GM18870 (cell line): ENCODE data around the gene SLC4A5.
"Not testable (repeated sequence)": the region's sequence is repeated elsewhere in the genome, so short reads cannot be mapped to it uniquely, and the experiment has no call there.

ENCODE experiments used
- ATAC-seq: cut with Tn5 transposase; IDR thresholded peaks from one replicate; pipeline ENCODE4 v1.9.1; 2021; ENCODE audit warnings: moderate library complexity; ENCODE audit not compliant: unreplicated experiment

The SLC4A5 gene

DNA sequence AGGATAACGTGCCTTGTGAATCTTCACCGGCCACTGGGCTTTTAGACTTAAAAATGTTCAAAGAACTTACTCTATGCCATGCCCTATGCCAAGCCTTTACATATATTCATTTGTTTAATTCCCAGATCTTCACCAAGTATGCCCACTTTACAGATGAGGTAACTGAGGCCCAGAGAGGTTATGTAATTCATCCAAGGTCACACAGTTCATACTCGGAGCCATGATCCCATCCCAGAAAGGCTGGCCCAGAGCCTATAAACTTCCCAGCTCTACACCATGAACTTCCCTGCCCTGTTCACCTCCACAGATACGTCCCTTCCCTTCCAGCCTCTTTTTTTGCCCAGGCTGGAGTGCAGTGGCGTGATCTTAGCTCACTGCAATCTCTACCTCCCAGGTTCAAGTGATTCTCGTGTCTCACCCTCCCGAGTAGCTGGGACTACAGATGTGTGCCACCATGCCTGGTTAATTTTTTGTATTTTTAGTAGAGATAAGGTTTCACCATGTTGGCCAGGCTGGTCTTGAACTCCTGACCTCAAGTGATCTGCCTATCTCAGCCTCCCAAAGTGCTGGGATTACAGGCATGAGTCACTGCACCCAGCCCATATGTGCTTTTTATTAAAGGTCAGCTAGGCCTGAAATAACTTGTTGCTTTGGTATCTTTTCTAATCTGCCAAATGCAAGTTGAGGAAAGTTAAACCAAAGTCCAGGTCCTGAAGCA lies 100.7 kb downstream of the SLC4A5 start:
- no peak for ATAC-seq

DNA sequence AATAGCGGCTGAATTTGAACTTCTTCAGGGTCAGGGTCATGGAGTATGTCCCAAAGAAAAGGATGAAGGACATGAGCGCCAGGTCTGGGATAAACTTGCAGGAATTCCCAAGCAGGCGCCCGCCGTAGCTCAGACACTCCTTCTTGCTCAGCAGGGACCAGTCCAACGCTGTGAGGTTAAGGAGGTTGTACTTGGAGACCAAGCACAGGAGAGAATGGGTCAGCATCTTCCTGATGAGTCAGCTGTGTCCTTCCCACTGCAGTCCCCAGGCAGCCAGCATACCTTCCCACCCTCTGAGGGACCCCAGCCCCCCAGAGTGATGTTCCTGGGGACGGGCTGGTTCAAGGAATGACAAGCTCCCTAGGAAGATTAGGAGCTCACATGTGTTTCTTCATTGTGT lies 103.9 kb downstream of the SLC4A5 start:
- no peak for ATAC-seq

DNA sequence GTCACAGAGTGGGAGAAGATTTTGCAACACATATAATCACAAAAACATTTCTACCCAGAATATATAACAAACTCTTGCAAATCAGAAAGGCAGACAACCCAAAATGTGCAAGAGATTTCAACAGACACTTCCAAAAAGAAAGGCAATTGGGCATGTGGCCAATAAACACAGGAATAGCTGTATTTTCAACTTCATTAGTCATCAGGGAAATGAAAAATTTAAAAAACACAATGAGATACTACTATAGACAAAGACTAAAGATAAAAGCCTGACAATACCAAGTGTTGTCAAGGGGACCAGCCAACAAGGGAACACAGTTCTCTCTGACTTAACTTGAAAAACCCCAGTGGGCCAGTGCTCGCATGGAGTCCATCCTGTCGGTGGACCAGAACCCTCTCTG lies 104.3 kb downstream of the SLC4A5 start:
- no peak for ATAC-seq

DNA sequence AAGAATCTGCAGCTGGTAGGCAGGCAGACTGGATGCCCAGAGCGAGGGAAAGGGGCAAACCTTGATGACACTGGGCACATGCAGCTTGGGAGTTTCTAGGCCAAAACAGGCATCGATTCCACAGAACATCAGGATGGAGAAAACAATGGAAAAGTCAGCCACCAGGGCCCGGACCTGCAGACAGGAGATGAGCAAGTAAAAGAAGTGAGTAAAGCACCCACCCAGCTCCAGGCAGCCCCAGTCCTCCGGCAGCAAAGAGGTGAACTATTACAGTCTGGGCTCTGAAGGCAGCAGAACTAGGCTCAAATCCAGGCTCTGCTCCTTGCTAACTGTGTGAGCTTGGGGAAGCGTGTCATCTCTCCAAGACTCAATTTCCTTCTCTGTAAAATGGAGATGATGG lies 108.2 kb downstream of the SLC4A5 start:
- no peak for ATAC-seq

DNA sequence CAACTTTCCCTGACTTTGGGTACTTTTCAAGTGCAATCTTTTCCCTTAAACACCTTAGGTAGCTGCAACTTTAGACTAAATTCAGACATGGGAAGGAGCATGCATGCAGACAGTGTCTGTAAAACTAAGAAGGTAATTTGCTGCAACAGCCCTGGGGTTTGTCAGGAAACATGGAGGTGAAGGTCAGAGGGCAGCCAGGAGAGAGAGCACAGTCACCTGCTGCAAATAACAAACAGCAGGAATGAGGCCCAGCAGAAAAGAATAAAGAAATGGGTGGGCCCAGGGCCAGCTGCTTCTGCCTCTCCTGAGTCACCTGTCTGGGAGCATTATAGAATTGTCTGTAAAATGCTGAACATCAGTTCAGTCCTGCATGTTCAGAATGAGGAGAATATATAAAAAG lies 109.6 kb downstream of the SLC4A5 start:
- no peak for ATAC-seq

DNA sequence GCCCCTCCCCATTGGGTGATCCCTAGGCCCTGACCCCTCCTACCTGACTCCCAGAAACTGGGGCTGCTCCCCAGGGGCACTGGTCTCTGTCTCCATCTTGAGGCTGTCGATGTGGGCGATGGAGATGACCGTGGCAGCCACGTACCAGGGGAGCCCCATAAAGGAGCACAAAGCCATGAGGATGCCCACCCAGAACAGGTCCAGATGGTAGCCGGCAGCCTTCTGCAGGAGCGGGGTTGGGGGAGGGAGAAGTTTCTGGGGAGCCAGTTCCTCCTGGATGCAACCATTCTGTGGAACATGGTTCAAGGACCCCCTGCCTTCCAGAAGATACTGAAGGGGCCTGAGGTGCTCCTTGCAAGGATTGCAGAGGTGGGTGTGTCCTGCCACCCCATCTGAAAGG lies 110.8 kb downstream of the SLC4A5 start:
- no peak for ATAC-seq

DNA sequence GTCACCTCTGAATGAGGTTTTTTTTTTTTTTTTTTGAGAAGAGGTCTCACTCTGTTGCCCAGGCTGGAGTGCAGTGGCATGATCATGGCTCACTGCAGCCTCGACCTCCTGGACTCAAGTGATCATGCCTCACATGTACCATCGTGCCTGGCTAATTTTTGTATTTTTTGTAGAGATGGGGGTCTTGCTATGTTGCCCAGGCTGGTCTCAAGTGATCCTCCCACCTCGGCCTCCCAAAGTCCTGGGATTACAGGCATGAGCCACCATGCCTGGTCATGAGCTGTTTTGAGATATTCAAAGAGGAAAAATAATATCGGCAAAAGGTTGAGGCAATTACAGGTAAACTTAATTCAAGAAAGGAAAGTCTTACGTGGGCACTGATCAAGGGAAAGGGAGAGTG lies 113.4 kb downstream of the SLC4A5 start:
- not testable (repeated sequence) for ATAC-seq

DNA sequence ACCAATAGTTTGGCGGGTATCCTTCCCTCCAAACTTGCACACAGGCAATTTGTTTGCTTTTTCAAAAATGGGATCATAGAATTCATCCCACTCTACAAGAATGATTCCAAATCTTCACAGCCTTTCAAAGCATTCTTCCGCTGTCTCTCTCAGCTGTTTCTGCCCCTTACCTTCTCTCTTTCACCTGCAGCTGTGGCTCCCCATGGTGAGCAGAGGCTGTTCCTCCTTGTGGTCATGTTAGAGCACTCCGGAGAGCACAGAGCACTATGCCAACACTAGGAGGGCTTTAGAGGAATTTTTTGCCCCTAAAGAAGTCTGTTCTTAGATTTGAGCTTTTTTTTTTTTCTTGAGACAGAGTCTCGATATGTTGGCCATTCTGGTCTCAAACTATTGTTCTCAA lies 114.4 kb downstream of the SLC4A5 start:
- no peak for ATAC-seq

DNA sequence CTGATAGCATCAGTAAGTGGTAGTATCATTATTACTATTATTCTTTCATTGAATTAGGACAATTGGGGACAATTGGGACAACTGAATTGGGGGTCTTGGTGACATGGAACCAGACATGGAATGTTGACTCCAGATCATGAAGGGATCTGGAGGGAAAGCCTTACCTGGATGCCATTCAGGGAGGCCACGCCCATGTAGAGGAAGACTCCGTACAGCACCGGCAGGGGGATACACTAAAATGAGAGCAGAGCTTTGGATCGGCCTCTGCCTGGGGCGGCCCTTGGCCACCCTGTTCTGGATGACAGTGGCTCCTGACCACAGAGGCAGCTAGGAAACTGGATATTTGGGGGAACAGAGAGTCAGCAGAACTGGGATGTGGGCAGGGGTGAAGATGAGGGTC lies 115.6 kb downstream of the SLC4A5 start:
- ATAC-seq: no peak

DNA sequence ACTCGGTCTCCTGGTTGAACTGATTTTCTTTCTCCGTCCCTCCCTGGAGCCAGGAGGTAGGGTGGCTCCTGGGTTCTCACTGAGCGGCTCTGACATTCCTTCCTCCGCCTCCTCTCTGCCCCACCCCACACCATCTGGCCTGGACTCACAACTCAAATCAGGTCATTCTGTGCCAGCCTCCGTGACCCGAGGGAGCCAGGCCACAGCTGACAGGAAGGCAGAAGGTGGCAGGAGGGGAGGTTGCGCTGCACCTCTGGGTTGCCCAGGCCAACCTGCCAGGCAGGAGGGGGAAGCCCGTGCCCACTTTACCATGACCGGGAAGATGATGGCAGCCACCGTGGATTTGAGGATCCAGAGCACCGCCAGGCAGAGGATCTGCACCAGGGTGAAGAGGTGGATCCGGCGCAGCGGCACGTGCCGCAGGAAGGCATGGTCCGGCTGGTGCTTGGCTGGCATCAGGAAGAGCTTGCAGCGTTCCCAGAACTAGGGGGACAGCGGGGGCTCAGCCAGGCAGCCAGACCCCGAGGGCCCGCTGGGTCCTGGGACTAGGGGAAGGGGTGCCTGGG lies 116.5 kb downstream of the SLC4A5 start:
- ATAC-seq: no peak

DNA sequence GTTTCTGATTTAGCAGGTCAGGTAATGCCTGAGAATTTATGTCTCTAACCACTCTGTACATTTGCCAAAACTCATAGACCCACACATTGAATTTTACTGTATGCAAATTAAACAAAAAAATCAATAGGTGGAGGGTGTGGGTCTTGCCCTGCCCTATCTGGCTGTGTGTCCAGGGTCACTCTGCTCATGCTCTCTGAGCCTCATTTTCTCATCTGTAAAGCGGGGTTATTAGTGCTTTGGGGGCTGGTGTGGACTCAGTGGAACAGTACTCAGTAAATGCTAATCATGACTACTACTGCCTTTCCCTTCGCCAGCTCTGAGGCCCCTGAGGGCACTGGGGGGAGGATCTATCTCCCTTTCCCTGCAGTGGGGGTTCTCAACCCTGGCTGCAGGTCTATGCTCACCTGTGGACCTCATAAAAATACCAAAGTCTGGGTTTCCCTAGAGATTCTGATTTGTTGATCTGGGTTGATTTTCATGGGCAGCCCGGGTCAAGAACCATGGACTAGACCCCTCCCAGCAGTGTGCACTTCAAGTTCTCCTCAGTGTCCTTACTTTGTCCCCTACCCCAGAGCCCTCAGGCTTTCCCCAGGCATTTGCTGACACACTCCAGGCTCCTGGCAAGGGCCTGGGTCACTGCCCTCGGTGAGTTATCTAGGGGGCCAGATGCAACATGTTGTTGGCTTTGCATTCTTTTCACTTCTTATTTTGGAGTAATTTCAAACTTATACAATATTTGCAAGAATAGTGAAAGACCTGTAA lies 117.3 kb downstream of the SLC4A5 start:
- ATAC-seq: no peak

DNA sequence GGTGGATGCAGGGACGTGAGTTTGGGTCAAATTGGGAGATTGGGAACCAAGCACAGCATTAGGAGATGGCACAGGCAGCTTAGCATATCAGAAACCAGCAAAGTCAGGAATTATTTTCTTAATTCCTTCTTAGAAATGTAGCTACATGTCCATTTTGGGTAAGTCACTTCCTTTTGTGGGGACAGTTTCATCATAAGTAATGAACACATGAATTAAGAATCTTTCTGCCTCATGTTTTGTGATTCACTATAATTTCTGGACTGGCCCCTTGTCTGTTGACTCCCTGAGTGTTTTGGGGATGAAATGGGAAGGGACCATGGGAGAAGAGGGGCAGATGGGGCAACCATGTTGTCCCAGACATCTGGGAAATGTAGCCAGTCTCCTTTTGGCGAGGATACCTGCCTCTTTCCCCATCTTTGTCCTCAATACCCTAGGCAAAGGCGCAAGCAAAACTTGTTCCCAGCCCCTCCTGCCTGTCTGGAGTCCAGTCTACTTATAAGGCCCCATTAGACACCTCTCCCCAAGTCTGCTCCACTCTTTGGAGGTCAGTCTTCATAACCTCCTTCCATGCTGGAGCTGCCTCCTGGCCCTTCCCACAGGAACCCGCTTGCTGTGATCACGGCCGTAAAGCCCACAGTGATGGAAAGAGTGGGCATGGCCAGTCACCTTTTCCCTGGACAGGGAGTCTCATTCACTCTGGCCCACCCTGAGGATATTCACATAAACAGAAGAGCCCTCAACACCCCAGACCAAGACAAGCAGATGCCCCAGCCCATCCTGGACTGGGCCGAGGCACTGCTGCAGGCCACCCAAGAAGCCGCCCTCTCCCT lies 119.1 kb downstream of the SLC4A5 start:
- no peak for ATAC-seq

DNA sequence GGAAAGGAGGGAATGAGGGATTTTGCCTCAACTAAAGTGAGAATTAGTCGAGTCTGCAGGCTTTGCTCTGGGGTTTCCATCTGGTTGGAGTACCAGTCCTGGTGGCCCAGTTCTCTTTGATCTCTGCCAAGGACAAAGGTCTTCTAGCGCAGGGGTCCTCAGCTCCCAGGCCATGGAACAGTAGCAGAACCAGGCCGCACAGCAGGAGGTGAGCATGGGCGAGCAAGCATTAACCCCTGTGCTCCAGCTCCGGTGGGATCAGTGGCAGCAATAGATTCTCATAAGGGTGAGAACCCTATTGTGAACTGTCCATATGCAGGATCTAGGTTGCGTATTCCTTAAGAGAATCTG lies 120.9 kb downstream of the SLC4A5 start:
- no peak for ATAC-seq

DNA sequence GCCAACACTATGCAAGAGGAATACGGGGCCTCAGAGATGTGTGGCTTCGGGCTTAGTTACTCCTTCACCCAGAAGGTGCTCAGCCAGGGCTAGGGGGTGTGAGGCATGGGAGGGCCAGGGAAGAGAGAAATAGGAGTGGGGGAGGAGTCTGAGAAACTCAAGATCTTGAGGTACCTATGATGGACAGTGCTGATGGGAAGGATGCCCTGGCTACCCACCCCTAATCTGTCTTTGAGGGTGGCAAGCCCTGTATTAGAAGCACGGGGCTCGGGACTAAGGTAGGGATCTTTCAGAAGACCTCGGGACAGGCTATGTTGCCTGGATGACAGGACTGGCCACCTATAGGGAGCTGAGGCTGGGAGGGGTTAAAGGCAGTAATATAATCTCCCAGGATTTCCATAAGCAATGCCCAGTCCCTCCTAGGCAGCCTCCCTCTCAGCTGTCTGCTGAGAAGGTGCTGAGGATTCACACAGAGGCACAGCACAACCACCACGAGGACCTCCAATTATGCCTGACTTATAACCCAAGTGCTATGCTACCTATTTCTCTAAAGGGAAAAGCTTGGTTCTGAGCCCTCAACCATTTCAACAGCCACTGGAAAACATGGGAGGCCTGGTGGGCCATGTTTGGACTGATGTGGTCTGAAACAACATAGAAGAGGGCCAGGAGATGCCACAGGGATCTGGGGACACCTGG lies 121.5 kb downstream of the SLC4A5 start:
- no peak for ATAC-seq

DNA sequence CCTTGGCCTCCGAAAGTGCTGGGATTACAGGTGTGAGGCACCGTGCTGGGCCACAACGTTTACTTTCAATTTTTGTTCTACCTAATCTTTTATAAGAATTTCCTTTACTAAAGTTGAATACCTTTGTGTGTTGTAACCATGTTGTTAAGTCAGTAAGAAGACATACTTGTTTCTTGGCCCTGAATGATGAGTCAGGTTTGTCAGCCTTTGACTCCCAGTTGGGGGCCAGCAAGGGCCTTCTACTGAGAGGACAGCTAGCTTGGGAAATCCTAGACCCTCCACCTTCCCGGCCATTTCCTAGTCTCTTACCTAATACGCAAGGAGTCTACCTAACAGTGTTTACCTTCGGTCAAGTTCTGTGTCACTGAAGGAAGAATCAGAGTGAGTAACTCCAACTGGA lies 122.1 kb downstream of the SLC4A5 start:
- no peak for ATAC-seq

DNA sequence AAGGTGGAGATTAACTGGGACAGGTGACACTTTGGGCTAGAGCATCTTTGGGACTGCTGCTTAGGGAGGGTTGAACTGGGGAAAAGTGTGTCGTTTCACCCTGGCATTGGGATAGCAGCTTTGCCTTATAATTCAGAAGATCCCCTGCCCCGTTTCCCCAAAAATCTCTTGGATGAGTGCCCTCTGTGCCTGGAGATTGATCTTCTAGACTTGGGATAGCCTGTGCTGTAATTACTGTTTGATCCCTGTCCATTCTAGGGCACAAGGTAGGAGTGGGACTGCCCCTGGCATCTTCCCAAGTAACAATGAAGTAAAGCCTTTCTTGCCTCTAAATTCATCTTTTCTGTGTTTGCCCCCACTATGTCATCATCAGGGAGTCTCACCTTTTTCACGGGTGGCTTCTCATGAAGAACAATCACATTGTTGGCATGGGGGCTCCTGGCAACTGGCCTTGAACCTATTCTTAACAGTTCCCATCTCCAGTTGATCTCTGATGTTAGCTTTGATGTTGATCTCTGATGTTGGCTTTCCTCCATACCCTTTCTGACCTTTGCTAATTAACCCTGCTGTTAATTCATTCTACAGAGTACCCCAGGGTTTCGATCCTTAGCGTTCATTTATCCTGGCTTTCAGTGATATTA lies 123.2 kb downstream of the SLC4A5 start:
- ATAC-seq: no peak

DNA sequence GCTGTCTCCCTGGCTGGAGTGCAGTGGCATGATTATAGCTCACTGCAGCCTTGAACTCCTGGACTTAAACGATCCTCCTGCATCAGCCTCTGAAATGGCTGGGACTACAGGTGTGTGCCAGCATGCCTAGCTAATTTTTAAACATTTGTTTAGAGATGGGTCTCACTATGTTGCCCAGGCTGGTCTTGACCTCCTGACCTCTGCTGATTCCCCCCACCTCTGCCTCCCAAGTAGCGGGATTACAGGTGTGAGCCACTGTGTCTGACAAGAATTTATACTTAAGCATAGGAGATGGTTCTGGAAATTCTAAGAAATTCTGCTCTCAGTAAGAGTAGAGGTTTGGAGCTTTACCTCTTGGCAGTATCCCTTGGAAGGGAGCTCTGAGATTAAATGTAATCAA lies 126.6 kb downstream of the SLC4A5 start:
- no peak for ATAC-seq

DNA sequence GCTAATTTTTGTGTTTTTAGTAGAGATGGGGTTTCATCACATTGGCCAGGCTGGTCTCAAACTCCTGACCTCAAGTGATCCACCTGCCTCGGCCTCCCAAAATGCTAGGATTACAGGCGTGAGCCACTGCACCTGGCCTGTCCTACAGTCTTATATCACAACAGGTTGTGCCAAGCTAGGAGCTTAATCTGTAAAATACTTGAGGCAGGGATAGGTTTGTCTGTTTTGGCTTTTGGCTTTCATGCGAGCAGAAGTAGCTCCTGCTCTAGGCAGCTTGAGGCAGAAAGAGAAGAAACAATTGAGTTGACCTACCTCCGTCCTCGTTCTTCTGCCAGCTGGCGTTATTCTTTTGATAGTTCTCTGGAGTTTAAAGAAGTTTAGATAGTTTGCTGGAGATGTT lies 127.4 kb downstream of the SLC4A5 start:
- not testable (repeated sequence) for ATAC-seq

DNA sequence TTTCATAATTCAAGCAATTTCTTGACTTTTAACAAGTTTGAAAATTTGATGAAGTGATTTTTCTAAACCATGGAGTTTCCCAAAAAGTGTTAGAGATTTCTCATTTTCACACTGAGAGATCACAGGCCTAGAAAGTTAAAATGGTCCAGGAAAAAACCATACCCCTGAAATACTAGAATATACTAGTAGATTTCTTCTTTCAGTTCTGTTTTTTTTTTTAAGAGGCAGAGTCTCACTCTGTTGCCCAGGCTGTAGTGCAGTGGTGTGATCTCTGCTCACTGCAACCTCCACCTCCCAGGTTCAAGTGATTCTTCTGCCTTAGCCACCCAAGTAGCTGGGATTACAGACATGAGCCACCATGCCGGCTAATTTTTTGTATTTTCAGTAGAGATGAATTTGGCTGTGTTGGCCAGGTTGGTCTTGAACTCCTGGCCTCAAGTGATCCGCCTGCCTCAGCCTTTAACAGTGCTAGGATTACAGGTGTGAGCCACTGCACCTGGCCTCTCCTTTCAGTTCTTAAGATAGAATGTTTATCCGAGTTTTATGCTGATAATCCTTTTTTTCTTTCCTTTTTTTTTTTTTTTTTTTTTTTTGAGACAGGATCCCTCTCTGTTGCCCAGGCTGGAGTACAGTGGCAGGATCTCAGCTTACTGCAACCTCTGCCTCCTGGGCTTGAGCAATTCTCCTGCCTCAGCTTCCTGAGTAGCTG lies 130.4 kb downstream of the SLC4A5 start:
- no peak for ATAC-seq

DNA sequence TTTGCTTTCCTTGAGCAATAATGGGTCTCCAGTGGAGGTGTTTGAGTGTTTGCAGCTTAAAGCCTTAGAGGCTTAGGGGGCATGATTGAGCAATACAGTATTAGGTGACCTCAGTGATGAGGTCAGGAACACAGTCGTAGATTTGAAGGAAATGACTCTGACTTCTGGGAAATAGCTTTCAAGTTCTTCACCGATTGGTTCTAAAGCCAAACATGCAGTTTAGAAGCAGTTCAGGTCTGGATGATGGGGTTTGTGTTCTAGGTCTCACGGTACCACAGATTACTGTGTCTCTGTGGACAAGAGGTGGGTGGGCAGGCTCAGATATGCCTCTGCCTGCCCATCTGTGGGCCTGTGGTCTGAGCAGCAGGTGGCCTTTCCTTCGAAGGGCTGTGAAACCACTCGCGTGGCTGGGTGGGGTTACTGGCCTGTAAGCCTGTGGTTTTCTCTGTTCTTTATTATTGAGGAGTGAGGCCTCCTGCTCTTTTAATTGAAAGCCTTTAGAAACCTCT lies 137.0 kb downstream of the SLC4A5 start:
- ATAC-seq: peak; percentile 61
